ENCODE results near the gene BLOC1S1.
A peak's percentile ranks its signal among the peaks of the same experiment; 100 is the strongest.

Gene BLOC1S1

GRCh38 chr12:55694651-55695050 is 21.2 kb upstream of the BLOC1S1 start:
- no peak for DNase-seq (ENCODE audit: low spot score)

- no peak for DNase-seq (ENCODE audit: low spot score)
Measured at GRCh38 chr12:55695349-55695748, 20.5 kb upstream of the BLOC1S1 start.

GRCh38 chr12:55696141-55696540 is 19.7 kb upstream of the BLOC1S1 start:
- DNase-seq (ENCODE audit: low spot score): no peak

- no peak for DNase-seq (ENCODE audit: low spot score)
Measured at GRCh38 chr12:55696796-55697462, 18.9 kb upstream of the BLOC1S1 start.

- no peak for DNase-seq (ENCODE audit: low spot score)
Measured at GRCh38 chr12:55697686-55698085, 18.2 kb upstream of the BLOC1S1 start.

- no peak for DNase-seq (ENCODE audit: low spot score)
Measured at GRCh38 chr12:55698241-55698955, 17.4 kb upstream of the BLOC1S1 start.

- DNase-seq (ENCODE audit: low spot score): no peak
Measured at GRCh38 chr12:55698965-55699364, 16.9 kb upstream of the BLOC1S1 start.

- no peak for DNase-seq (ENCODE audit: low spot score)
Measured at GRCh38 chr12:55699471-55700055, 16.3 kb upstream of the BLOC1S1 start.

- no peak for DNase-seq (ENCODE audit: low spot score)
Measured at GRCh38 chr12:55700255-55701018, 15.4 kb upstream of the BLOC1S1 start.

- no peak for DNase-seq (ENCODE audit: low spot score)
Measured at GRCh38 chr12:55702861-55703260, 13.0 kb upstream of the BLOC1S1 start.

GRCh38 chr12:55703288-55703687 is 12.6 kb upstream of the BLOC1S1 start:
- no peak for DNase-seq (ENCODE audit: low spot score)

GRCh38 chr12:55703901-55704761 is 11.7 kb upstream of the BLOC1S1 start:
- no peak for DNase-seq (ENCODE audit: low spot score)

- DNase-seq (ENCODE audit: low spot score): no peak
Measured at GRCh38 chr12:55704824-55705718, 10.8 kb upstream of the BLOC1S1 start.

- DNase-seq (ENCODE audit: low spot score): peak; percentile 53
Measured at GRCh38 chr12:55705782-55706402, 10.0 kb upstream of the BLOC1S1 start.

GRCh38 chr12:55706568-55707218 is 9.2 kb upstream of the BLOC1S1 start:
- no peak for DNase-seq (ENCODE audit: low spot score)

GRCh38 chr12:55707219-55707671 is 8.6 kb upstream of the BLOC1S1 start:
- DNase-seq (ENCODE audit: low spot score): no peak

- peak; percentile 72 for DNase-seq (ENCODE audit: low spot score)
Measured at GRCh38 chr12:55707841-55708694, 7.8 kb upstream of the BLOC1S1 start, which contains the start of gene ITGA7. Gene ITGA7 (minus strand): TSS chr12:55707904. CDS start chr12:55707682, 222 bp downstream.

- no peak for DNase-seq (ENCODE audit: low spot score)
Measured at GRCh38 chr12:55708695-55709233, 7.1 kb upstream of the BLOC1S1 start.
